NCI-H526 (cell line): ENCODE results near the gene CDS2.
A peak's percentile ranks its signal among the peaks of the same experiment; 100 is the strongest.

ENCODE experiments used
- DNase-seq, 2 experiments: peaks; one replicate each; lab custom pipeline; 2025; lab: John Stamatoyannopoulos, UW

Gene CDS2

GRCh38 chr20:5119435-5120184 is 7.2 kb upstream of the CDS2 start, which contains the start of gene PCNA:
Gene PCNA, minus strand, starts transcription at chr20:5119958. Its CDS starts 160 bp downstream, at chr20:5119798.
- peak; percentile 99 to 100 for DNase-seq

GRCh38 chr20:5120185-5120476 is 6.7 kb upstream of the CDS2 start:
- no peak for DNase-seq

- no peak for DNase-seq
Observed at GRCh38 chr20:5122873-5123260, 3.9 kb upstream of the CDS2 start.

- peak; percentile 73 to 79 for DNase-seq
Observed at GRCh38 chr20:5127204-5127858, 523 bp downstream of the CDS2 start.

- DNase-seq, result peak in 1 of 2 experiments; percentile 28
Observed at GRCh38 chr20:5127859-5128424, 1.1 kb downstream of the CDS2 start.

- no peak for DNase-seq
Observed at GRCh38 chr20:5128886-5129285, 2.1 kb downstream of the CDS2 start.

GRCh38 chr20:5131502-5131901 is 4.7 kb downstream of the CDS2 start:
- DNase-seq, result no peak

GRCh38 chr20:5133998-5134397 is 7.2 kb downstream of the CDS2 start:
- no peak for DNase-seq

- no peak for DNase-seq
Observed at GRCh38 chr20:5135363-5136012, 8.7 kb downstream of the CDS2 start.

GRCh38 chr20:5136096-5136495 is 9.3 kb downstream of the CDS2 start:
- DNase-seq, result no peak

- no peak for DNase-seq
Observed at GRCh38 chr20:5140195-5140594, 13.4 kb downstream of the CDS2 start.

- no peak for DNase-seq
Observed at GRCh38 chr20:5141615-5142014, 14.8 kb downstream of the CDS2 start.

- DNase-seq, result no peak
Observed at GRCh38 chr20:5143851-5144250, 17.0 kb downstream of the CDS2 start.

- no peak for DNase-seq
Observed at GRCh38 chr20:5145365-5146098, 18.7 kb downstream of the CDS2 start.

- no peak for DNase-seq
Observed at GRCh38 chr20:5146099-5146668, 19.4 kb downstream of the CDS2 start.

- no peak for DNase-seq
Observed at GRCh38 chr20:5146871-5147592, 20.2 kb downstream of the CDS2 start.

GRCh38 chr20:5148581-5148980 is 21.8 kb downstream of the CDS2 start:
- no peak for DNase-seq

- no peak for DNase-seq
Observed at GRCh38 chr20:5149892-5150225, 23.1 kb downstream of the CDS2 start.

- no peak for DNase-seq
Observed at GRCh38 chr20:5150226-5151076, 23.6 kb downstream of the CDS2 start.

GRCh38 chr20:5153152-5153467 is 26.3 kb downstream of the CDS2 start:
- no peak for DNase-seq
